HG03139 (cell line): ENCODE measurements around the gene METRNL.
A peak's percentile ranks its signal among the peaks of the same experiment; 100 is the strongest.
"Not testable (repeated sequence)": the region's sequence is repeated elsewhere in the genome, so short reads cannot be mapped to it uniquely, and the experiment has no call there.

Source experiments
- ATAC-seq: cut with Tn5 transposase; IDR thresholded peaks from one replicate; pipeline ENCODE4 v1.9.1; 2021; ENCODE audit not compliant: unreplicated experiment

METRNL gene

DNA sequence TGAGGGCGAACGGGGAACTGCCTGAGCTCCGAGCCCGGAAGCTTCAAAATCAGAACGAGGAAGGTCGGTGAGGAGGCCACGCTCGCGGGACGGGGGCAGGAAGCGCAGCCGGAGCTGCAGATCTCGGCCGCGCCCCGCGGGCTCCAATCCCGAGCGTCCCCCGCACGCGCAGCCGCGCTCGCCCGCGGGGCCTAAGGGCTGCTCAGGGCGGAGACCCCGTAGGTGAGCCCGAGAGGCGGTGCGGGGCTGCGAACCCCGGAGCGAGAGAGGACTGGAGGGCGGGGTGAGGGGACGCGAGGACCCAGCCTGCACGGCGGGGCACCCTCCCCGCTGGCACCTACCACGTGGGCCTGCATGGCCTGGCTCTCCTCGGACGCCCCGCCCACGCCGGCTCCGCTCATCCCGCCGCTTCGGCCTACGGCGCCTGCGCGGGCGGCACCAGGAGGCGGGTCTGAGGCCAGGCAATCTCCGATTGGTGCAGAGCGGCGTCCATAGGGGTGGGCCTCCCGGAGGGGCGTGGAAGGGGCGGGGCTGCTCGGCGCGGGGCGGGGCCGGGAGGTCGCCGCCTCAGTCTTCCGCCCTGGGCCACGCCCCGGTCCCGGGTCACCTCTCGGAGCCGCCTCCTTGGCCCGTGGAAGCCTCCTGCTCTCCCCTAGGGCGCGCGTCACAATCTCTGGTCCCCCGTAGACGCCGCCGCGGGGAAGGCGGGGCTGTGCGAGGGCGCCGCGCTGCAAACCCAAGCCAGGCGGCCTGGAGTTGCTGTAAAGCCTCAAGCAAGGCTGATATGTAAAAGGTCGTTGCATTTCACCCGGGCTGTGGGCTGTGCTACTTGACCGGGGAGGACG is 27.8 kb upstream of the METRNL start:
- peak; percentile 85 for ATAC-seq

DNA sequence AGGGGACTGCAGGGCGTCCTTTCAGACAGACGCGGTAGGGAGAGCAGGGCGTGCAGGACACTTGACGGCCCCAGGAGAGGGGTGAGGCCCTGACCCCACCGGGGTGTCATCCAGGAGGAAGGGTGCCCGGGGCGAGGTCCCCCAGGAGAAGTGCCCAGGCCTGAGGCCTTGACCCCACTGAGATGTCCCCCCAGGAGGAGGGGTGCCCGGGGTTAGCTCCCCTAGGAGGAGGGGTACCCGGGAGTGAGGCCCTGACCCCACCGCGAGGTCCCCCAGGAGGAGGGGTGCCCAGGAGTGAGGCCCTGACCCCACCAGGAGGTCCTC is 27.2 kb upstream of the METRNL start:
- no peak for ATAC-seq

DNA sequence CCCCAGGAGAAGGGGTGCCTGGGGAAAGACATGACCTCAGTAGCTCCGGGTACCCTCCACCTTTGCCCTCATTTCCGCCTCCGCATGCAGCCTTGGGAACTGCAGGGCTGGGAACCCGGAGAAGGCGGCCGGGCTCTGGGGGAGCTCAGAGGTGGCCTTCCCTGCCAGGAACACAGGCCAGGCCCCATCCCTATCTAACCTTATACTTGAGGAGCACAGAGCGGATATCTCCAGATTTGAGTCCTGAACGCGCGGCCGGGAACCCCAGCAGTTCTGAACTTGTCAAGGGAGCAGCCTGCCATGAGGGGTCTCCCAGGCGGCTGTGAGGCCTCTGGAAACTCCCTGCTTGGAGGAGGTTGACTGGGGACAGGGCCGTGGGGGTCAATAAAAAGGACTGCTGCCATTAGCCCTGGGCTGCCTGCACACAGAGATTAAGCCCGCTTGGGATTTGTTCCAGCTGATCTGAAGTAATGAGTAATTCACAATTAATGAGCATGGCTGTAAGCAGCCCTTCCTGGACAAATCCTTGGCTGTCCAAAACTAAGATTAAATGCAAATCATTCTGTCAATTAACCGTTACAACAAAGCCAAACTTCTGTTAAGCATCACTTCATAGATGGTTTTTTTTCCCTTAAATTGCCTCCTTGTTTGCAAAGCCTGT is 26.3 kb upstream of the METRNL start:
- no peak for ATAC-seq

DNA sequence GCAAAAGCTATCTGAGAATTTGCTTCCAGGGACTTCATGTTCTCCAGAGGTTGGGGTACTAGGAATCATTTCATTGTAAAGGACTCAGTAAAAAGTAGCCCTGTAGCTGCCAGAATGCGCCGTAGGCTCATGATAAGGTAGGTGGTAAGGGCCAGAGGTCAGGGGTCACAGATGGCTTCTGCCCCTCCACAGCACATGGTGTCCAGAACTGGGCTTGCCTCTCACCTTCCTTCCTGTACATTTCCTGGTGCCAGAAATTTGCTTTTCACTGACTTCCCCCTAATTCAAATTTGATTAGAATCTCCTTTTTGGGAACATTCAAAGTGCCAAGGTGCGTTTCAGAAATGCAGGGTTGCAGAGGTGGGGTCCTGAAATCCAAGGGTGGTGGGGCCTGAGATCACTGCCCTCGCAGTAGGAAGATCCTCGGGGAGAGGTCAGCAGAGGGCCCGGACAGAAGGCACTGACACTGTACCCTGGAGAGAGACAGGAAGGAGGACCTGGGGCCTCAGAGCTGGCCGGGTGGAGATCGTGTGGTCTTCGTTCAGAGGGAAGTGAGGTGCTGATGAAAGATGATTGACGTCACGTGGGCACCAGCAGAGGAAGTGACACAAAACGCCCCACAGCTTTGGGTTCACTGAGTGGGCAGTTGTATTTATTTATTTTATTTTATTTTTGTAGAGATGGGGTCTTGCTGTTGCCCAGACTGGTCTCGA is 25.5 kb upstream of the METRNL start:
- ATAC-seq, result no peak

DNA sequence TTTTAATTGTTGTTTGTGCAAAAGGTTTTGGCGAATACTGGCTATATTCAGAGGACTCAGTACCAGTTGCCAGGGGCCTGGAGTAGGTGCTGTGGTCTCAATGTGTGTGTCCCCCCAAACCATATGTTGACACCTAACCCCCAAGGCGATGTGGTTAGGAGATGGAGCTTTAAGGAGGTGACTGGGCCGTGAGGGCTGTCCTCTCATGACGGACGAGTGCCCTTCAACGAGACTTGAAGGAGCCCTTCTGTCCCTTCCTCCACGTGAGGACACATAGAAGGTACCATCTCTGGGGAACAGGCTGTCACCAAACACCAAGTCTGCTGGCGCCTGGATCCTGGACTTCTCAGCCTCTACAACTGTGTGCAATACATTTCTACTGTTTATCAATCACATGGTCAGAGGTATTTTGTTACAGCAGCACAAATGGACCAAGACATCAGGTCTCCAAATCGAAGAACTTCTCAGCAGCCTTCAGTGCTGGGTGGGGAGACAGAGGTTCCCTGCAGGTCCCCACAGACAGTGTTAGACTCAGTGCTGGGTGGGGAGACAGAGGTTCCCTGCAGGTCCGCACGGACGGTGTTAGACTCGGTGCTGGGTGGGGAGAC is 24.8 kb upstream of the METRNL start:
- ATAC-seq, result no peak

DNA sequence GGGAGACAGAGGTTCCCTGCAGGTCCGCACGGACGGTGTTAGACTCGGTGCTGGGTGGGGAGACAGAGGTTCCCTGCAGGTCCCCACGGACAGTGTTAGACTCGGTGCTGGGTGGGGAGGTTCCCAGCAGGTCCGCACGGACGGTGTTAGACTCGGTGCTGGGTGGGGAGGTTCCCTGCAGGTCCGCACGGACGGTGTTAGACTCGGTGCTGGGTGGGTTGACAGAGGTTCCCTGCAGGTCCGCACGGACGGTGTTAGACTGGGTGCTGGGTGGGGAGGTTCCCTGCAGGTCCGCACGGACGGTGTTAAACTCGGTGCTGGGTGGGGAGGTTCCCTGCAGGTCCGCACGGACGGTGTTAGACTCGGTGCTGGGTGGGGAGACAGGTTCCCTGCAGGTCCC is 24.2 kb upstream of the METRNL start:
- ATAC-seq, result not testable (repeated sequence)

DNA sequence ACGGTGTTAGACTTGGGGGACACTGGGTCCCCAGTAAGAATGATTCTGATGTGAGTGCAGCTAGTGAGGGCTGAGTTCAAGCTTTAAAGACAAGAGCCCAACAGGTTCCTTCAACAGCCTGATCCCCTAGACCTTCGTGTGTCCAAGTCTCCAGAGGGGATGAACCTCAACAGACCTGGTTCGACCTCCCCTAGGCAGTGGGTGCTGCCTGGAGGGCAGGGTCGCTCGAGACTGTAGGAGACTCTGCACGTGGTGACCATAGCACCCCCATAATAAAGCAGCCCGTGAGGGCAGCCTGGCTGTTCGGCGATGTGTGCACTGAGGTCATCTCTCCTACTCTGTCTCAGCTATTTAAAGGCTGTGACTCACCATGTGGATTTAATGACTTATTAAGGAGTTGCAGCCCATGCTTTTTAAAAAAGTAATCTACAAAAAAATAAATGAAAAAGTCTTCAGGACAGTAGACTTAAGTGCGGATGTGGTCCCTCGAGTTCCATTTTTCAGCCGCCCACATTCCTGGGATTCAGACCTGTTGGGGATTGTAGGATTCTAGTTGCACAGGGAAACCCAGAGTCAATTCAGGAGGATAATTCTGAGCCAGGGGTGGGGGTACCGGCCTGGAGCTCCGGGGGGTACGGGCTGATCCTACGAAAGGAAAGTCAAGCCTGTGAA is 23.4 kb upstream of the METRNL start:
- ATAC-seq, result no peak

DNA sequence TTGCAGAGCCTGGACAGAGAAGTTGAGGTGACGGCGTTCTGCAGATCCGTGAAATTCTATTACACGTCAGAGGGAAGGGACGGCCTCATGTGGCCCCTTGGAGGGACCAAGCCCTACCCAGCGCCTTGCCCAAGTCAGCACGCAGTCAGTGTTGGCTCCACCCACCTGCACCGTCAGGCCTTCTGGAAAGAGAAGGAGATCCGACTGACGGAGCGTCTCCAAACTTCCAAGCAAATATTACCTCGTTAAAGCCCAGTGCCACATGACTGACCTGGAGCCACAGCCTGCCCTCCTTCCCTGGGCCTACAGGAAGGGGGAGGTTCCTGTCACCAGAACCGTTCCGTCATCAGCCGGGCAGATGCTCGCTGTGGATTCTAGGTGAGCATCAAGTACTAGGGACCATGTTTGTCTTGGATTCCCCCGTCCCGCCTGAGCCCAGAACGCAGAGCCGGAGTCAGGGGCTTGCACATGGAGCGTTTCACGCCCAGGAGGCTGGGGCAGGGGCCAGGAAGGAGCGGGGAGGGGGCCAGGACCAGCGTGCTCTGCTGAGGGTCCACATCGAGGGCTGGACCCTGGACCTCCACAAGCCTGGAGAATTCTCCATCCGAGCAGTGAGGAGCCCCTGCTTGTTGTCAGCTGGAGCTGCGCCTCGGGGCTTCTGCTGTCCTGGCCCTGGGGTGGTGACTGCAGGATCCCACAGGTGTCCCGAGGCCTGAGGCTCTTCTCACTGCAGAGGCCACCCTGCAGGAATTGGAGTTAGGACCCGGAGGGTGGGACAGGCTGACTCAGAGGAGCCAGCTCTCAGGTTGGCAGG is 22.6 kb upstream of the METRNL start:
- ATAC-seq, result no peak

DNA sequence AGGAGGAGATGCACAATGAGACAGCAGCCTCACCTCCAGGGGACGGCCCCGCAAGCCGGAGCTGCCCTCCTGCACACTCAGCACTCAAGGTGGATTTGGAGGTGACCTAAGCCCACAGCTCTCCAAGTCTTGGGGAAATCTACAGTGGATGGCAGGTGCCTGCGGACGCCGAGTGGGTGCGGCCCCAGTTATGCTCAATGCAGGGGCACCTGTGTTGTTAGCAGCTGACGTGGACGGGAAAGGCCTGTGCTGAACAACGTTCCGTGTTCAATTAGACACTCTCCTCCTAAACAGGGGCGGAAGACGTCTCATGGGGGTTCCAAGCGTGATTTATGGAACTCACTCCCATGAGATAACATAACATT is 22.0 kb upstream of the METRNL start:
- ATAC-seq, result no peak

DNA sequence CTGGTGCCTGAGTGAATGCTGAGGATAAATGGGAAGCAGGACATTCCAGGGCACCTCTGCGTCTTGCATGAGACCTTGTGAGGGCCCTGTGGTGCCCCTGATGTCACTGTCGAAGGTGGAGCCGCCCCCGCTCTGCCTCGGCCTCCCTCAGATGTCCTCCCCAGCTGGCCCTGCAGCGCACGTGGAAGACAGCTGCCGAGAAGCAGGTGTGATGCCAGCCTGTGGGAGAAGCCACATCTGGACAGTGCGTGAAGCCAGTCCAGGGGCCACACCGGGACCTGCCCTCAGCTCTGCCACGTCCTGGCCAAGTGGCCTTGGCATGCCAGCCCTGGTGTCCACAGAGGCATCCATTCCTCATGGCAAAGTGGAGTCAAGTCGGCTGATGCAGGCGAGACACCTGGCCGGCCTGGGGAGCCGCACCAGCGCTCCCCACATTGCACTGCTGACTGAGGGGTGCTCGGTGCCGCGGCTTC is 21.6 kb upstream of the METRNL start:
- no peak for ATAC-seq

DNA sequence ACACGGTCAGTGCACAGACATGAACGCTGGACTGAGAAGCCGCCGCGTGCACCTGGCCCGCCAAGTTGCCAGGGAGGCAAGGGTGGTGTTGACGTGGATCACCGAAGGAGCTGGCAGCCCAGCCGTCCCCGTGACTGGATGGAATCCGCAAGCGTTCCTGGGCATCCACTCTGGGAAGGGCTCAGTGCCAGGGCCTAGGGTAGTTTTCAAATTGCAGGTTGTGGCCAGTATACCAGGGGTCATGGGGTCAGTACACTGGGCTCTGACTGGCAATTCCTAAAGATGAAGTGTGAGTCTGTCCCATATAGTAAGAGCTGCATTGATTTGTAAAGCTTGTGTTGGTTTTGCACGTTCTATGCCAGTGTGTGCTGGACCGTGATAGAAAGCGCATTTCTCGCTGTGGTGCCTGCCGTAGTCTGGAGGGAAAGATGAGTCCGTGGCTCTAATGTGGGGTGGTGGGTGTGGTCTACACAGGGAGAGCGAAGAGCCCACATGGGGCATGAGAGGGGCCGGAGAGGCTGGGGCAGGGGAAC is 21.1 kb upstream of the METRNL start:
- no peak for ATAC-seq

DNA sequence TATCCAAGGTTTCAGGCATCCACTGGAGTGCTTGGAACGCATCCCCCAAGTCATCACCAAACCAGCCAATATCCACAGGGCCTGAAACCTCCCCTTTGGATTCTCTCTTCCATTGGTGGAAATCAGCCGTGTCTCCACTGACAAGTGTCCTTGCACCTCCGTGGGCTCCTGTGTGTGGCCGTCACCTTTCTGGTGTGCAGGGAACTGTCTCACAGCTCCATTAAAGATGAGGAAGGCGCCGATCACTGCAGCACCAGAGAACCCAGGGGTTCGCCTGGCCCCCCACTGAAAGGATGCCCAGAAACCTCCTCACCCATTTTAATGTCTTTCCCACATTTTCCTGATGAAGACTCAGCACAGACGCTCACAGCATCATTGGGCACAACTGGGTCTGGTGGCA is 17.8 kb upstream of the METRNL start:
- ATAC-seq, result no peak

DNA sequence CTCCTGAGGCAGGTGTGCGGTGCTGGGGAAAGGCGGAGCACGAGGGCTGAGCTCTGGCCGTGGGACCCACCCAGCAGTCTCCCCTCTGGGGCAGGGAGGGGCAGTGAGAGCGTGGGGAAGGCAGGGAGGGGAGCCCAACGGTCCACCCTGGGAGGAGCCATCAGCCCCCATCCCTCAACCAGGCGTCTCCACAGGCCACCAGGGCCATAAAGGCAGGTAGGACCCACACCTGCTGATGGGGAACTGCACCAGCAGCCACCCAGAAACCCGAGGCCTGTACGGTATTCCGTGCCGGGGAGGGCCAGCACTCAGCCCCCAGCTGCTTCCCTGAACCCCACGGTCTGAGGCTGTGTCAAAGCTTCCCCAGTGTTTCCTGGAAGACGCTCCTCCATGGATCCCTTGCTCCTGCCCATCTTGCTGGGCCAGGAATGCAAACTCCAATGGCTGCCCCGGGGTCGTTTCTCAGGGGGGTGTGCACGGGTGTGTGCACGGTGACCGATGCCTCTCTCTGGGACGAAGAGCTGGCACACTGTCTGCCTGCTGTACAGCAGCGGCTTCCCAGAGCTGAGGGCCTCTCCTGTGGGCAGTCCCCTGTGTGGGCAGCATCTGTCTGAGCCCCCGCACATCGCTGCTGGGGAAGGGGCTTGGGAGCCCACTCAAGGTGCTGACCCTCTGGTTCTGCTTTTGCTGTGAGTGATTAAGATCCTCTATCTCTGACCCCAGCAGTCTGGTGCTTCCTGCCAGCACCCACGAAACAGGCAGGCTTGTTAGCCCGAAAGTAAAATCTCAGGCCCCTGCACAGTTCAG is 17.2 kb upstream of the METRNL start:
- no peak for ATAC-seq

DNA sequence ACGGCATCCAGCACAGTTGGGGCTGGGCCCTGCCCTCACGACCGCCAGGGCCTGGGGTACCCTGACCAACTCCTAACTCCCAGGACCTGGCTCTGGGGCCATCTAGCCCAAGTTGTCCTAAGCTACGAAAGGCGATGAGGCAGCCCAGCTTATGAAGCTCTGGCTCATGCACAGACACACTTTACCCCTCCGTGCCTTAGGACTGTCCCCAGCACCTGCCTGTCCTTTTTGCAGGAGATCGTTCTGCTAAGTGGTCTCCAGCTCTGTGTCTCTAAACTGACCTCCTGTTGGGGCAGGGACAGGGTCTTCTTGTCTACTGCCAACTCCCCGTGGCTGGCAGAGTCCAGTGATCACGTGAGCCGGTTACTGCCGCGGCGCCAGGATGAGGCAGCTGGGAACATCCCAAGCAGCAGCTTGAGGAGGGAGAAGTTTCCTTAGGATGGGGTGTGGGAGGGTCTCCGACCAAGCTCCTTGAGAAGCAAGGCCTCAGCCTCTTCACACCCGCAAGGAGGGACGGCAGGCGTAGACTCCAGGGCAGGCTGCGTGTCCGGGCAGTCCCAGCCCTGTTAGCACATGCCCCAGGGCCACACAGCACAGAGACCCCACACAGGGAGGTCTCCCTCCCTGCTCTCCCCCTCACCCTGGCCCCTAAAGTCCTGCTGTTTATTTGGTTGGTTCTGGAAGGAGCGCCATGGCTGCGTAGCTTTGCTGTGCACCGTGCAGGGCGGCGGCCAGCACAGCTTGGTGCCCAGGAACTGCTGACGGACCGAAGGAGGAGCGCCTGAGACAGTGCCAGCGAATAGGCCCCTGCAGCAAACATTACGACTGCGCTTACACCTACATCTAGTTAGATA is 16.4 kb upstream of the METRNL start:
- no peak for ATAC-seq

DNA sequence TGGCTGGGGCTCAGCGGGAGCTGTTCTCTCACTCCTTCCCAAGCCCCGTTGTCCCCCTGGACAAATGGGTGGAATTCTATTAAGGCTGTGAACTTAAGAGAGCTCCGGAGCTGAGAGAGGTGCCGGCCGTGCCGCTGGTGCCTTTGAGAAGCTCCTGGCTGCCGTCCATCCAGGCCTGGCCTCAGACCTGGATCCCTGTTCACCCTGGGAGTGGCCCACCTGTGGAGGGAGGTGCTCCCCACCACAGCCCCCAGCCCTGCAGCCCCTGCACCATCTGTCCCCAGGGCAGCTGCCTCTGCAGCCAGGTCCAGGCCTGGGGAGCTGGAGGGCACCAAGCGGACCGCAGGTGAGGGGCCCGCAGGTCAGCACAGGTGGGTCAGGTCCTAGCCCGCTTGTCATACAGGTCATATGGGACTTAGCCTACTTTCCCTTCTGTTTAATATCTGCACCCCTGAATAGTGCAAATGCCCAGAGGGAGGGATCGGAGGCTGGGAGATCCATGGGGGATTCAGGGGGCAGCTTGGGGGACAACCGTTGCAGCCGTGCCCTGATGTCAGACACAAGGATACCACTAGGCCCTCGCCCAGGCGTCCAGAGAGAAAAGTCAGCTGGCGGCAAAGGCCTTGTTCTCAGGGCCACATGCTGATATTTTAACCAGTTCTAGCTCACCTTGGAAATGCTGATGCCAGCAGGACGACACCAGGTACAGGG is 15.2 kb upstream of the METRNL start:
- no peak for ATAC-seq

DNA sequence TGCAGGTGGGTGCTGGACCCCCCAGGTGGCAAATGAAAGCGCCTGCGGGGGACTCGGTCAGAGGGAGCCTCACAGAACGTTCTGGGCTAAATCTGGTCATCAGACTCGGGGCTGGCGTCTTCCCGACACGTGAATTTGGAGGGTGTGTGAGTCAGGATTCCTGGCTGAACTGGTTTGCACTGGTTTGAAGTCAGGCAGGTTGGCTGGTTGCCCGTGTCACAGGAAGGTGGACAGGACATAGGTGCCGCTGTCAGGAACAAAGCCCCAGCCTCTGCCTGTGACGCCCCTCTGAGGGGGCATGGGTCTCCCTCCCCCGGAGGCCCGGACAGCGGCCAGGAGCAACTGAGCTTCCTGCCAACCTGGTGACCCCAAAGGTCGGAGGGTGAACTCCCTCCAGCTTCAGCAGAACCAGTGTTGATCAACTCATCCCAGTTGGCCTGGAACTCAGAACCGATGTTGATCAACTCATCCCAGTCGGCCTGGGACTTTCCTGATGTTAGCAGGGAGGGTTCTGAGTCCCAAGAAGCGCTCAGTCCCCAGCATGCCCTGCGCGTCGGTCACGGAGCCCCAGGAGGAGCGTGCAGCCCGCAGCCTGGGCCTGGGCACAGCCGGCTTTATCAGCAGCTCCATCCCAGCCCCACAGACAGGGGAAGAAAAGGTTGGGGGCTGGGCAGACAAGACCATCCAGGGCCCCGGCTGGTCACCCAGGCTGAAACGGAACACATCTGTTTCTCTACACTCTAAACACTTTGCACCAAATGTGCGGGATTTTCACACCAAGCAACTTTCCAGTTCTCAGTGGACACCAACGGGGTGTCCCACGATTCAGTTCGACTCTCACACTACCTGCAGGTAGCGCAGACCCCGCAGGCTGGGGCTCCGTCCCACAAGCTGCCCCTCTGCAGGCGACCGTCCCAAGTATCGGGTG is 14.4 kb upstream of the METRNL start:
- no peak for ATAC-seq
